ELR (cell line): Measurements from ENCODE around the gene AREL1.
A peak's percentile ranks its signal among the peaks of the same experiment; 100 is the strongest.

Experiments used
- DNase-seq: peaks from one replicate; pipeline ENCODE4 v3.0.0-alpha.2; 2015; ENCODE audit warnings: low read depth

The AREL1 gene

GRCh38 chr14:74611650-74612349, 101.1 kb downstream of the AREL1 start, which contains the start of gene LTBP2:
Gene LTBP2 (minus strand): TSS chr14:74612237. CDS start chr14:74611944, 293 bp downstream.
- peak; percentile 63 for DNase-seq
